Fibroblast of lung (primary cell): ENCODE results near the gene KNDC1. TPM values are rescaled to one million over a fixed set of nuclear protein-coding genes. Genes with fewer than 3 reads are reported as not detected.
A peak's percentile ranks its signal among the peaks of the same experiment; 100 is the strongest.
"Not testable (repeated sequence)": the region's sequence is repeated elsewhere in the genome, so short reads cannot be mapped to it uniquely, and the experiment has no call there.

Experiments used
- DNase-seq, 2 donors: peaks; one replicate each; pipeline versions ENCODE4 v3.0.0 to v3.0.0-alpha.2; 2010; ENCODE audit warnings: low read depth in 2 of 2
- H2AFZ ChIP-seq: 2 replicates; pipeline ENCODE4 v1.5.1; 2012; ENCODE audit warnings: low read length, control low read depth, inconsistent platforms
- H3K27ac ChIP-seq: 2 replicates; pipeline ENCODE4 v1.5.1; 2011; ENCODE audit warnings: low read length, control low read depth; ENCODE audit not compliant: insufficient read depth
- H3K27me3 ChIP-seq: 2 replicates; pipeline ENCODE4 v1.5.1; 2011; ENCODE audit warnings: mild to moderate bottlenecking, low read length; ENCODE audit not compliant: control insufficient read depth, insufficient read depth
- H3K36me3 ChIP-seq: 2 replicates; pipeline ENCODE4 v1.5.1; 2011; ENCODE audit warnings: low read length; ENCODE audit not compliant: control insufficient read depth, insufficient read depth
- H3K4me1 ChIP-seq: 2 replicates; pipeline ENCODE4 v1.5.1; 2011; ENCODE audit warnings: low read length; ENCODE audit not compliant: control insufficient read depth, insufficient read depth; ENCODE audit errors: extremely low read depth
- H3K4me2 ChIP-seq: 2 replicates; pipeline ENCODE4 v1.5.1; 2011; ENCODE audit warnings: low read length, control low read depth; ENCODE audit not compliant: insufficient read depth; ENCODE audit errors: extremely low read depth
- H3K4me3 ChIP-seq, 4 experiments: fragments of 200-600 bp in 1 of 4; sonication (generic) in 1 of 4; replicated peaks in 1 of 4; 2 replicates each; pipeline ENCODE4 v1.5.1; 2011 to 2016; ENCODE audit warnings: low read length in 4 of 4, low read depth in 3 of 4, mild to moderate bottlenecking in 3 of 4, control low read depth in 2 of 4, inconsistent platforms in 1 of 4, mixed read lengths in 1 of 4; ENCODE audit not compliant: insufficient read depth in 1 of 4; ENCODE audit errors: control extremely low read depth in 1 of 4
- H3K79me2 ChIP-seq: 2 replicates; pipeline ENCODE4 v1.5.1; 2012; ENCODE audit warnings: mild to moderate bottlenecking, low read length, inconsistent platforms; ENCODE audit not compliant: control insufficient read depth, insufficient read depth
- H3K9ac ChIP-seq: 2 replicates; pipeline ENCODE4 v1.5.1; 2011; ENCODE audit warnings: mild to moderate bottlenecking, low read length, control low read depth; ENCODE audit not compliant: insufficient read depth
- H3K9me3 ChIP-seq: 2 replicates; pipeline ENCODE4 v1.5.1; 2012; ENCODE audit warnings: low read depth, low read length; ENCODE audit not compliant: control insufficient read depth, insufficient read depth
- H4K20me1 ChIP-seq: 2 replicates; pipeline ENCODE4 v1.5.1; 2011; ENCODE audit warnings: low read length; ENCODE audit not compliant: control insufficient read depth, insufficient read depth; ENCODE audit errors: extremely low read depth
- EZH2 ChIP-seq: IDR thresholded peaks from 2 replicates; pipeline ENCODE4 v1.5.1; 2012; ENCODE audit warnings: low read length, control low read depth, mild to moderate bottlenecking; ENCODE audit errors: missing control alignments
- polyA plus RNA-seq, 2 donors: library from polyadenylated mRNA; depleted of rRNA in 1 of 2; stranded (reverse) in 1 of 2; unstranded in 1 of 2; fragments of >200 nt; gene quantifications; 2 replicates each; pipeline ENCODE4 v1.2.1, GENCODE V29; 2011 to 2012; ENCODE audit warnings: missing spikeins in 1 of 2
- total RNA-seq: library from RNA; depleted of rRNA; stranded (reverse); fragments of >200 nt; gene quantifications from 2 replicates; pipeline ENCODE4 v1.2.1, GENCODE V29; 2014
- TF ChIP-seq, protein P1 (sequence below), 2 donors: IDR thresholded peaks in 1 of 2; conservative IDR thresholded peaks in 1 of 2; 1 replicate in 1 of 2; 2 replicates in 1 of 2; pipeline ENCODE4 v1.5.1; 2011 to 2012; ENCODE audit warnings: low read length in 2 of 2, control low read depth in 1 of 2, inconsistent platforms in 1 of 2, low read depth in 1 of 2, mild to moderate bottlenecking in 1 of 2

Gene KNDC1
- total and polyA plus RNA-seq, 2 donors (not counting 1 experiment from before 2014, with no cell fraction given): 0.20 to 0.50 TPM

DNA sequence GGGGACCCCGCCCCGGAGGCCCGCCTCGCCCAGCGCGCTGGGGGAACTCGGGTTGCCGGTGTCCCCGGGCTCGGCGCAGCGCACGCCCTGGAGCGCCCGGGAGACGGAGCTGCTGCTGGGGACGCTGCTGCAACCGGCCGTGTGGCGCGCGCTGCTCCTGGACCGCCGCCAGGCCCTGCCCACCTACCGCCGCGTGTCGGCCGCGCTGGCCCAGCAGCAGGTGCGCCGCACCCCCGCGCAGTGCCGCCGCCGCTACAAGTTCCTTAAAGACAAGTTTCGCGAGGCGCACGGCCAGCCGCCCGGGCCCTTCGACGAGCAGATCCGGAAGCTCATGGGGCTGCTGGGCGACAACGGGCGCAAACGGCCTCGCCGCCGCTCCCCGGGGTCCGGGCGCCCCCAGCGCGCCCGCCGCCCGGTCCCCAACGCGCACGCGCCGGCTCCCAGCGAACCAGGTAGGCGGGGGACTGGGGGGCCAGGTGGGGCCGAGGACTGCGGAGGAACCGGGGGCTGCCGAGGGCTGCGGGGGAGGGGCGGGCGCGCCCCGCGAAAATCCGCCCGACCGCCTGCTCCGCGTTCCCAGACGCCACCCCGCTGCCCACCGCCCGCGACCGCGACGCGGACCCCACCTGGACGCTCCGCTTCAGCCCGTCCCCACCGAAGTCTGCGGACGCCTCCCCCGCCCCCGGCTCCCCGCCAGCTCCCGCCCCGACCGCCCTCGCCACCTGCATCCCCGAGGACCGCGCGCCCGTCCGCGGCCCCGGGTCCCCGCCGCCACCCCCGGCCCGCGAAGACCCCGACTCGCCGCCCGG is 70.6 kb downstream of the KNDC1 start:
- no peak overlapping the region for H3K9ac ChIP-seq
- peak; percentile 29 for TF ChIP-seq EZH2
- TF ChIP-seq, protein P1, sequence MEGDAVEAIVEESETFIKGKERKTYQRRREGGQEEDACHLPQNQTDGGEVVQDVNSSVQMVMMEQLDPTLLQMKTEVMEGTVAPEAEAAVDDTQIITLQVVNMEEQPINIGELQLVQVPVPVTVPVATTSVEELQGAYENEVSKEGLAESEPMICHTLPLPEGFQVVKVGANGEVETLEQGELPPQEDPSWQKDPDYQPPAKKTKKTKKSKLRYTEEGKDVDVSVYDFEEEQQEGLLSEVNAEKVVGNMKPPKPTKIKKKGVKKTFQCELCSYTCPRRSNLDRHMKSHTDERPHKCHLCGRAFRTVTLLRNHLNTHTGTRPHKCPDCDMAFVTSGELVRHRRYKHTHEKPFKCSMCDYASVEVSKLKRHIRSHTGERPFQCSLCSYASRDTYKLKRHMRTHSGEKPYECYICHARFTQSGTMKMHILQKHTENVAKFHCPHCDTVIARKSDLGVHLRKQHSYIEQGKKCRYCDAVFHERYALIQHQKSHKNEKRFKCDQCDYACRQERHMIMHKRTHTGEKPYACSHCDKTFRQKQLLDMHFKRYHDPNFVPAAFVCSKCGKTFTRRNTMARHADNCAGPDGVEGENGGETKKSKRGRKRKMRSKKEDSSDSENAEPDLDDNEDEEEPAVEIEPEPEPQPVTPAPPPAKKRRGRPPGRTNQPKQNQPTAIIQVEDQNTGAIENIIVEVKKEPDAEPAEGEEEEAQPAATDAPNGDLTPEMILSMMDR (conservative IDR thresholded peaks at IDR 0.05 in 1 of 2, IDR thresholded peaks at IDR 0.05 in 1 of 2; ENCODE audit: low read depth in 1 of 2, low read length in 2 of 2): no peak
- no peaks in the 10 kb centered on the region for H3K79me2 ChIP-seq
- no peaks in the 10 kb centered on the region for H3K9me3 ChIP-seq
- H4K20me1 ChIP-seq: no peaks in the 10 kb centered on the region
- H3K36me3 ChIP-seq: no peaks in the 10 kb centered on the region
- peaks cover 27% of the 10 kb centered on the region for H3K27me3 ChIP-seq
- no peak overlapping the region for H2AFZ ChIP-seq
- no peak overlapping the region for H3K4me3 ChIP-seq
- DNase-seq: no peak
- no peak overlapping the region for H3K4me2 ChIP-seq
- no peaks in the 10 kb centered on the region for H3K4me1 ChIP-seq
- no peak overlapping the region for H3K27ac ChIP-seq

GRCh38 chr10:133231244-133231945 is 71.4 kb downstream of the KNDC1 start:
- Histone ChIP-seq H3K9ac (no peak overlapping the region), H3K4me2 (no peak overlapping the region), H3K36me3 (no peaks in the 10 kb centered on the region), H3K4me1 (no peaks in the 10 kb centered on the region), H3K79me2 (no peaks in the 10 kb centered on the region), H3K9me3 (no peaks in the 10 kb centered on the region), H3K27me3 (peaks cover 28% of the 10 kb centered on the region), H3K27ac (no peak overlapping the region), H4K20me1 (no peaks in the 10 kb centered on the region), H2AFZ (no peak overlapping the region), H3K4me3 (no peak overlapping the region)
- no peak for DNase-seq
- TF ChIP-seq, protein P1 (conservative IDR thresholded peaks at IDR 0.05 in 1 of 2, IDR thresholded peaks at IDR 0.05 in 1 of 2; ENCODE audit: low read depth in 1 of 2, low read length in 2 of 2): no peak
- peak; percentile 65 for TF ChIP-seq EZH2

DNA sequence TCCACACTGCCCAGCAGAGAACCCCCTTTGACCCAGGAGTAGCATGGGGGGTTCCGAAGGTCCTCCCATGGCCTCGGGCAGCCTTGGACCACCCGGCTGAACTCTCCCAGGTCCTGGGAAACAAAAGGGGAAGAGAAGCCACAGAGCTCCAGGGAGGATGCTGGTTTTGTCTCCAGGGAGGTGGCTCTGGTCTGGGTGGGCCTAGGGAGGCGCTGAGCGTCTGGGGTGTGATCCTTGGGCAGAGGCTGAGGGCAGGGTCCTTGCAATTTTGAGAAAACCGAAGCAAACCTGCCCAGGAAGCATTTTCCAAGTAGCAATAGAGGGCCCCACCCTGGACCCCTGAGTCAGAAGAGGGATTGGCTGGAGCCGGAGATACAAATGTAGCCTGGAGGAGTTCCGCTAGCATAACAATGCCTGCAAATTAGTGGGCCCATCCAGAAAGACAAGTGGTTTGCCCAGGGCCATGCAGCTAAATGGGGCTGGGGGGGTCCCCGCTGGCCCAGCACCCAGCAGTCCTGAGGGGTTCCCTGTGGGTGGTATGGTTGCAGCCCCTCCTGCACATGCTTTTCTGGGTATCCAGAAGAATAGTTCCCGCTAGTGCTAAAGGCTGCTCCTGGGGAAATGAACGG is 72.0 kb downstream of the KNDC1 start:
- Histone ChIP-seq H3K79me2 (no peaks in the 10 kb centered on the region), H3K4me3 (no peak overlapping the region), H3K9ac (no peak overlapping the region), H3K27ac (no peak overlapping the region), H3K4me1 (no peaks in the 10 kb centered on the region), H2AFZ (no peak overlapping the region), H3K4me2 (no peak overlapping the region), H3K27me3 (peaks cover 35% of the 10 kb centered on the region), H4K20me1 (no peaks in the 10 kb centered on the region), H3K36me3 (no peaks in the 10 kb centered on the region), H3K9me3 (no peaks in the 10 kb centered on the region)
- no peak for TF ChIP-seq EZH2
- TF ChIP-seq, protein P1 (conservative IDR thresholded peaks at IDR 0.05 in 1 of 2, IDR thresholded peaks at IDR 0.05 in 1 of 2; ENCODE audit: low read depth in 1 of 2, low read length in 2 of 2): no peak
- no peak for DNase-seq

DNA sequence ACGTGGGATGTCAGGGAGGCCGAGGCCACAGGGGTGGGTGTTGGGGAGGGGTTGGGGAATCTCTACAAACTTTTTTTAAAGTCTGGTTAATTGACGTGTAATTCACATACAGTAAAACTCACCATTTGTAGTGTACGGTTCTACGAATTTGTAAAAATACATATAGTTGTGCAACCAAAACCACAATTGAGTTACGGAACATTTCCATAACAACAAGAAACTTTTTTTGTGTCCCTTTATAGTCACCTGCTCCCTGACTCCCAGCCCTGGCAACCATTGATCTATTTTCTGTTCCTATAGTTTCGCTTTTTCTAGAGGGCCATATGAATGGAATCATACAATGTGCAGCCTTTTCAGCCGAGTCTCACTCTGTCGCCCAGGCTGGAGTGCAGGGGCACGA is 74.8 kb downstream of the KNDC1 start:
- not testable (repeated sequence) for H3K79me2 ChIP-seq, DNase-seq, H4K20me1 ChIP-seq, H3K27ac ChIP-seq, H3K36me3 ChIP-seq, H3K4me1 ChIP-seq, H2AFZ ChIP-seq, H3K9ac ChIP-seq, H3K4me3 ChIP-seq, H3K4me2 ChIP-seq, H3K9me3 ChIP-seq
- peaks cover 51% of the 10 kb centered on the region for H3K27me3 ChIP-seq
